VCaP (cell line): ENCODE data around the gene NTNG1.

ENCODE experiments used
- H3K27ac ChIP-seq: fragments of 450-650 bp; 2 replicates; pipeline ENCODE4 v1.5.1; 2017
- TF ChIP-seq, protein P1 (sequence below): fragments of 450-650 bp; conservative IDR thresholded peaks from 2 replicates; pipeline ENCODE4 v1.5.1; 2017; ENCODE audit warnings: mild to moderate bottlenecking, moderate library complexity

The NTNG1 gene

DNA sequence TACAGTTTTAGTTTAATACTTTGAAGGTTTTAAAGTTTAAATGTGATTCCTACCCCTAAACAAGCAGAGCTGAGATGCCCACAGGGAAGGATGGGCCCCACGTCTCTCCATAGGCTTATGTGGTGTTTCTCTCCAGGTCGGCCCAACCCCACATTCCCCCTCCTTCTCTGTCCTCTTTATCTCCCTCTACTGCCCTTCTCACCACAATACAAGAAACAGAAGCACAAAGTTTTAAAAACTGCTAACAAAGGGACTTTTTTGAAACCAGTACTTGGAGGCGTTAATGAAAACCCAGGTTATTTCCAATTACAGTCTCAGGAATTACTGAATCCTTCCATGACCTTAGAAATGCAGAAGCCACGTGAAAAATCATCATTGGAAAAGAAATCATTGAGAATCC lies 324.0 kb downstream of the NTNG1 start:
- TF ChIP-seq, protein P1, sequence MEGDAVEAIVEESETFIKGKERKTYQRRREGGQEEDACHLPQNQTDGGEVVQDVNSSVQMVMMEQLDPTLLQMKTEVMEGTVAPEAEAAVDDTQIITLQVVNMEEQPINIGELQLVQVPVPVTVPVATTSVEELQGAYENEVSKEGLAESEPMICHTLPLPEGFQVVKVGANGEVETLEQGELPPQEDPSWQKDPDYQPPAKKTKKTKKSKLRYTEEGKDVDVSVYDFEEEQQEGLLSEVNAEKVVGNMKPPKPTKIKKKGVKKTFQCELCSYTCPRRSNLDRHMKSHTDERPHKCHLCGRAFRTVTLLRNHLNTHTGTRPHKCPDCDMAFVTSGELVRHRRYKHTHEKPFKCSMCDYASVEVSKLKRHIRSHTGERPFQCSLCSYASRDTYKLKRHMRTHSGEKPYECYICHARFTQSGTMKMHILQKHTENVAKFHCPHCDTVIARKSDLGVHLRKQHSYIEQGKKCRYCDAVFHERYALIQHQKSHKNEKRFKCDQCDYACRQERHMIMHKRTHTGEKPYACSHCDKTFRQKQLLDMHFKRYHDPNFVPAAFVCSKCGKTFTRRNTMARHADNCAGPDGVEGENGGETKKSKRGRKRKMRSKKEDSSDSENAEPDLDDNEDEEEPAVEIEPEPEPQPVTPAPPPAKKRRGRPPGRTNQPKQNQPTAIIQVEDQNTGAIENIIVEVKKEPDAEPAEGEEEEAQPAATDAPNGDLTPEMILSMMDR, result 0 out of 2 replicates have a peak, but pooled peaks have one; percentile 16
- H3K27ac ChIP-seq, result no peak overlapping the region

- TF ChIP-seq, protein P1, result no peak
- no peak overlapping the region for H3K27ac ChIP-seq
Measured at GRCh38 chr1:107467286-107467685, 326.4 kb downstream of the NTNG1 start.

GRCh38 chr1:107467811-107468210 lies 327.0 kb downstream of the NTNG1 start:
- no peak overlapping the region for H3K27ac ChIP-seq
- TF ChIP-seq, protein P1, result no peak

- TF ChIP-seq, protein P1, result no peak
Measured at GRCh38 chr1:107473065-107473464, 332.2 kb downstream of the NTNG1 start.

GRCh38 chr1:107474877-107475612 lies 334.2 kb downstream of the NTNG1 start:
- TF ChIP-seq, protein P1, result no peak
- H3K27ac ChIP-seq, result peak overlapping the region; percentile 34

More at GRCh38 chr1:107473065-107473464, 332.2 kb downstream of the NTNG1 start:
- H3K27ac ChIP-seq, result peak overlapping the region; percentile 34; the same call in 1 of the 2 replicates

DNA sequence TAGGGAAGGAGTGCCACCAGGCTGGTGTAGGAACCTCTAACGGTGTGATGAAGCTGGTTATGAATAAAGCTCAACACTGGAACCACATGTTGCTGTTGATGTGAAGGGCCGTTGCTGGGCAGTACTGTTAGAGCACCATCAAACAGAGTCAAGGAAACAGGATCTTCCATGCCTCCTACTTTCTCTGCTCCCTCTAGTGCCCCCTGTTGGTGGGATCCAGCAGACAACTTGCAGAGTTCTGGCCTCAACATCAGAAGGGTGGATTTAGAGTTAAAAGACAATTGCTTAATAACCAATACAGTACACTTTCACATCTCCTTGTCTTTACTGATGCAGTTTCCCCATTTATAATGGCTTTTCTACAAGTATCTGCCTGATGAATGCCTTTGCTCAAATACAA lies 336.4 kb downstream of the NTNG1 start:
- no peak overlapping the region for H3K27ac ChIP-seq
- TF ChIP-seq, protein P1, result no peak

GRCh38 chr1:107479865-107480350 lies 339.1 kb downstream of the NTNG1 start:
- no peak overlapping the region for H3K27ac ChIP-seq
- TF ChIP-seq, protein P1, result no peak
